ENCODE data around the gene FAM227B.
"Not testable (repeated sequence)": the region's sequence is repeated elsewhere in the genome, so short reads cannot be mapped to it uniquely, and the experiment has no call there.

The FAM227B gene

GRCh38 chr15:49494842-49495241, 125.8 kb downstream of the FAM227B start:
- no peak for FAIRE-seq
- DNase-seq (ENCODE audit: low spot score) = no peak

- no peak for FAIRE-seq
- DNase-seq (ENCODE audit: low spot score) = no peak
Observed at GRCh38 chr15:49492830-49493229, 127.8 kb downstream of the FAM227B start.

GRCh38 chr15:49492151-49492550, 128.5 kb downstream of the FAM227B start:
- DNase-seq (ENCODE audit: low spot score) (no peak), FAIRE-seq (no peak)

- no peak for FAIRE-seq
- no peak for DNase-seq (ENCODE audit: low spot score)
Observed at GRCh38 chr15:49490966-49491365, 129.7 kb downstream of the FAM227B start.

GRCh38 chr15:49485401-49485800, 135.2 kb downstream of the FAM227B start:
- not testable (repeated sequence) for DNase-seq (ENCODE audit: low spot score); FAIRE-seq

- DNase-seq (ENCODE audit: low spot score); FAIRE-seq: not testable (repeated sequence)
Observed at GRCh38 chr15:49478982-49479381, 141.6 kb downstream of the FAM227B start.

GRCh38 chr15:49478021-49478420, 142.6 kb downstream of the FAM227B start:
- not testable (repeated sequence) for DNase-seq (ENCODE audit: low spot score); FAIRE-seq

GRCh38 chr15:49473031-49473430, 147.6 kb downstream of the FAM227B start:
- FAIRE-seq (no peak), DNase-seq (ENCODE audit: low spot score) (no peak)

- FAIRE-seq = no peak
- DNase-seq (ENCODE audit: low spot score) = no peak
Observed at GRCh38 chr15:49472338-49472737, 148.3 kb downstream of the FAM227B start.

- DNase-seq (ENCODE audit: low spot score) (no peak), FAIRE-seq (no peak)
Observed at GRCh38 chr15:49471733-49472132, 148.9 kb downstream of the FAM227B start.

GRCh38 chr15:49471248-49471647, 149.4 kb downstream of the FAM227B start:
- not testable (repeated sequence) for DNase-seq (ENCODE audit: low spot score); FAIRE-seq

GRCh38 chr15:49468481-49468839, 152.2 kb downstream of the FAM227B start:
- no peak for FAIRE-seq
- no peak for DNase-seq (ENCODE audit: low spot score)

- DNase-seq (ENCODE audit: low spot score) (no peak), FAIRE-seq (no peak)
Observed at GRCh38 chr15:49467746-49468480, 152.7 kb downstream of the FAM227B start.

GRCh38 chr15:49466119-49466518, 154.5 kb downstream of the FAM227B start:
- DNase-seq (ENCODE audit: low spot score) (no peak), FAIRE-seq (no peak)

- DNase-seq (ENCODE audit: low spot score) (no peak), FAIRE-seq (no peak)
Observed at GRCh38 chr15:49464522-49464921, 156.1 kb downstream of the FAM227B start.

GRCh38 chr15:49462232-49462844, 158.3 kb downstream of the FAM227B start:
- no peak for DNase-seq (ENCODE audit: low spot score)
- no peak for FAIRE-seq

- DNase-seq (ENCODE audit: low spot score) (no peak), FAIRE-seq (no peak)
Observed at GRCh38 chr15:49460411-49460941, 160.1 kb downstream of the FAM227B start.

- no peak for FAIRE-seq
- DNase-seq (ENCODE audit: low spot score) = no peak
Observed at GRCh38 chr15:49458145-49458544, 162.5 kb downstream of the FAM227B start.

GRCh38 chr15:49456166-49456565, 164.5 kb downstream of the FAM227B start:
- DNase-seq (ENCODE audit: low spot score) (no peak), FAIRE-seq (no peak)

GRCh38 chr15:49452595-49452994, 168.0 kb downstream of the FAM227B start:
- no peak for FAIRE-seq

GRCh38 chr15:49441816-49442215, 178.8 kb downstream of the FAM227B start:
- no peak for FAIRE-seq
- DNase-seq (ENCODE audit: low spot score) = no peak

More at GRCh38 chr15:49452595-49452994, 168.0 kb downstream of the FAM227B start:
- DNase-seq (ENCODE audit: low spot score) = no peak

GRCh38 chr15:49441356-49441755, 179.3 kb downstream of the FAM227B start:
- FAIRE-seq = no peak

More at GRCh38 chr15:49441356-49441755, 179.3 kb downstream of the FAM227B start:
- no peak for DNase-seq (ENCODE audit: low spot score)
